Fibroblast of the aortic adventitia (primary cell): ENCODE data around the gene RNU5D-1. TPM values are rescaled to one million over a fixed set of nuclear protein-coding genes. Genes with fewer than 3 reads are reported as not detected.

ENCODE experiments used
- DNase-seq: peaks from one replicate; pipeline ENCODE4 v3.0.0-alpha.2; 2010; ENCODE audit warnings: low read depth
- H3K4me3 ChIP-seq: 2 replicates; pipeline ENCODE4 v1.5.1; 2011; ENCODE audit warnings: low read depth, mild to moderate bottlenecking, control low read depth, low read length, moderate library complexity
- CTCF ChIP-seq: IDR thresholded peaks from 2 replicates; pipeline ENCODE4 v1.5.1; 2011; ENCODE audit warnings: mild to moderate bottlenecking, low read length, control low read depth, inconsistent platforms; ENCODE audit not compliant: insufficient read depth
- total RNA-seq: library from RNA; depleted of rRNA; stranded (reverse); fragments of >200 nt; gene quantifications from 2 replicates; pipeline ENCODE4 v1.2.3, GENCODE V29; 2012; ENCODE audit warnings: low replicate concordance

The RNU5D-1 gene
- total RNA-seq, 1 donor = not detected

- no peak for DNase-seq
- no peak overlapping the region for H3K4me3 ChIP-seq
- no peak for TF ChIP-seq CTCF
These were observed 32.8 kb downstream of the RNU5D-1 start for GRCh38 chr1:44698138-44698537.

GRCh38 chr1:44696789-44697345, 34.1 kb downstream of the RNU5D-1 start:
- no peak for DNase-seq
- TF ChIP-seq CTCF = no peak
- H3K4me3 ChIP-seq = no peak overlapping the region

GRCh38 chr1:44696101-44696500, 34.9 kb downstream of the RNU5D-1 start:
- TF ChIP-seq CTCF = no peak
- DNase-seq = no peak
- no peak overlapping the region for H3K4me3 ChIP-seq

GRCh38 chr1:44695671-44696070, 35.3 kb downstream of the RNU5D-1 start:
- TF ChIP-seq CTCF = no peak
- DNase-seq = no peak
- H3K4me3 ChIP-seq = no peak overlapping the region

GRCh38 chr1:44694863-44695478, 36.0 kb downstream of the RNU5D-1 start:
- DNase-seq = no peak
- no peak overlapping the region for H3K4me3 ChIP-seq
- TF ChIP-seq CTCF = no peak

- DNase-seq = no peak
- no peak overlapping the region for H3K4me3 ChIP-seq
- TF ChIP-seq CTCF = no peak
These were observed 37.1 kb downstream of the RNU5D-1 start for GRCh38 chr1:44693900-44694299.

- DNase-seq = no peak
- no peak for TF ChIP-seq CTCF
- H3K4me3 ChIP-seq = no peak overlapping the region
These were observed 37.8 kb downstream of the RNU5D-1 start for GRCh38 chr1:44693159-44693558.
